ENCODE results near the gene DNAJC25.
"Not testable (repeated sequence)": the region's sequence is repeated elsewhere in the genome, so short reads cannot be mapped to it uniquely, and the experiment has no call there.

DNAJC25 gene

GRCh38 chr9:111663301-111663823 is 32.2 kb downstream of the DNAJC25 start:
- no peak for DNase-seq (ENCODE audit: low spot score)

- DNase-seq (ENCODE audit: low spot score): no peak
Measured at GRCh38 chr9:111668026-111668573, 37.0 kb downstream of the DNAJC25 start.

- not testable (repeated sequence) for DNase-seq (ENCODE audit: low spot score)
Measured at GRCh38 chr9:111668601-111669000, 37.5 kb downstream of the DNAJC25 start.

- no peak for DNase-seq (ENCODE audit: low spot score)
Measured at GRCh38 chr9:111674319-111674718, 43.2 kb downstream of the DNAJC25 start.

GRCh38 chr9:111676116-111676515 is 45.0 kb downstream of the DNAJC25 start:
- no peak for DNase-seq (ENCODE audit: low spot score)

- no peak for DNase-seq (ENCODE audit: low spot score)
Measured at GRCh38 chr9:111678293-111678692, 47.2 kb downstream of the DNAJC25 start.

- no peak for DNase-seq (ENCODE audit: low spot score)
Measured at GRCh38 chr9:111679199-111679598, 48.1 kb downstream of the DNAJC25 start.

GRCh38 chr9:111683392-111683791 is 52.3 kb downstream of the DNAJC25 start:
- DNase-seq (ENCODE audit: low spot score): no peak

GRCh38 chr9:111691672-111692329 is 60.7 kb downstream of the DNAJC25 start:
- peak; percentile 11 for DNase-seq (ENCODE audit: low spot score)

- no peak for DNase-seq (ENCODE audit: low spot score)
Measured at GRCh38 chr9:111696796-111697195, 65.7 kb downstream of the DNAJC25 start.

- DNase-seq (ENCODE audit: low spot score): no peak
Measured at GRCh38 chr9:111700776-111701175, 69.6 kb downstream of the DNAJC25 start.
